Spinal cord (tissue), 10 donors: ENCODE data around the gene FAM25A. TPM values are rescaled to one million over a fixed set of nuclear protein-coding genes. Genes with fewer than 3 reads are reported as not detected.
A peak's percentile ranks its signal among the peaks of the same experiment; 100 is the strongest.
"Not testable (repeated sequence)": the region's sequence is repeated elsewhere in the genome, so short reads cannot be mapped to it uniquely, and the experiment has no call there.

Experiments used
- DNase-seq, 6 donors: peaks; one replicate each; pipeline versions ENCODE4 v3.0.0 to v3.0.0-alpha.2; 2013 to 2015; ENCODE audit warnings: low spot score in 6 of 6, low read depth in 4 of 6
- H3K27ac ChIP-seq: one replicate; pipeline ENCODE4 v1.5.1; 2013; ENCODE audit warnings: low read depth, low read length, control low read depth
- H3K27me3 ChIP-seq: one replicate; pipeline ENCODE4 v1.6.1; 2013; ENCODE audit warnings: low read length; ENCODE audit not compliant: control insufficient read depth, insufficient read depth
- H3K36me3 ChIP-seq: one replicate; pipeline ENCODE4 v1.6.1; 2013; ENCODE audit warnings: low read length; ENCODE audit not compliant: control insufficient read depth, insufficient read depth
- H3K4me1 ChIP-seq: one replicate; pipeline ENCODE4 v1.6.1; 2013; ENCODE audit warnings: low read length; ENCODE audit not compliant: control insufficient read depth, insufficient read depth
- H3K4me3 ChIP-seq: one replicate; pipeline ENCODE4 v1.5.1; 2013; ENCODE audit warnings: low read depth, low read length, control low read depth
- H3K9me3 ChIP-seq: one replicate; pipeline ENCODE4 v1.6.1; 2013; ENCODE audit warnings: low read length; ENCODE audit not compliant: control insufficient read depth, insufficient read depth
- WGBS: methylation state at CpG from one replicate; pipeline ENCODE4 v1.1.5; 2013; ENCODE audit warnings: missing lambda C conversion rate; ENCODE audit not compliant: insufficient coverage; 5-methylcytosine and 5-hydroxymethylcytosine counted together
- long read RNA-seq, 4 donors: transcript quantifications; one replicate each; lab custom pipeline, GENCODE V29; 2026
- polyA plus RNA-seq, 2 donors: library from polyadenylated mRNA; unstranded; fragments of 120-200 nt; gene quantifications; one replicate each; pipeline ENCODE4 v1.2.1, GENCODE V29; 2013; ENCODE audit not compliant: insufficient read length in 2 of 2
- total RNA-seq, 2 donors: library from RNA; depleted of rRNA in 1 of 2; stranded (reverse); fragments of 120-200 nt in 1 of 2; fragments of >200 nt in 1 of 2; gene quantifications; one replicate each; pipeline versions ENCODE4 v1.2.3 to v1.2.4, GENCODE V29; 2013 to 2014
- donor health status: healthy.

Gene FAM25A
- total RNA-seq (not detected), polyA plus RNA-seq (not detected)
- long read RNA-seq, donor 1, result 0 reads
- long read RNA-seq, donor 2, result 0 reads
- long read RNA-seq, donor 3, result 0 reads
- long read RNA-seq, donor 4, result 0 reads

- not testable (repeated sequence) for H3K27ac ChIP-seq, DNase-seq, H3K4me1 ChIP-seq, H3K27me3 ChIP-seq, H3K9me3 ChIP-seq, H3K4me3 ChIP-seq, H3K36me3 ChIP-seq
- 93% methylated on average over 4 of the region's 9 CpGs for WGBS
These were observed at the start of gene FAM25A for GRCh38 chr10:87020056-87020455. Gene FAM25A (plus strand): TSS chr10:87020294. CDS start chr10:87020325, 31 bp downstream.

GRCh38 chr10:86970982-86971231, 49.2 kb upstream of the FAM25A start:
- no peaks in the 10 kb centered on the region for H3K9me3 ChIP-seq
- under 1% methylated on average over 20 of the region's 20 CpGs for WGBS
- peaks cover 22% of the 10 kb centered on the region for H3K27me3 ChIP-seq
- peak overlapping the region; percentile 61 for H3K4me3 ChIP-seq
- H3K27ac ChIP-seq, result peak overlapping the region; percentile 59
- H3K36me3 ChIP-seq, result no peaks in the 10 kb centered on the region
- H3K4me1 ChIP-seq, result peaks cover 61% of the 10 kb centered on the region
- DNase-seq, result no peak

- no peaks in the 10 kb centered on the region for H3K36me3 ChIP-seq
- peaks cover 57% of the 10 kb centered on the region for H3K4me1 ChIP-seq
- DNase-seq, result peak in 2 of 6 donors; percentile 74 to 89
- H3K4me3 ChIP-seq, result peak overlapping the region; percentile 61
- 6% methylated on average over 51 of the region's 66 CpGs for WGBS
- peaks cover 22% of the 10 kb centered on the region for H3K27me3 ChIP-seq
- no peaks in the 10 kb centered on the region for H3K9me3 ChIP-seq
- peak overlapping the region; percentile 59 for H3K27ac ChIP-seq
These were observed 48.7 kb upstream of the FAM25A start for GRCh38 chr10:86971232-86971991.

GRCh38 chr10:86972613-86973380, 47.3 kb upstream of the FAM25A start:
- no peaks in the 10 kb centered on the region for H3K36me3 ChIP-seq
- WGBS, result 89% methylated on average over 9 of the region's 11 CpGs
- peaks cover 43% of the 10 kb centered on the region for H3K4me1 ChIP-seq
- no peak for DNase-seq
- H3K9me3 ChIP-seq, result no peaks in the 10 kb centered on the region
- no peak overlapping the region for H3K4me3 ChIP-seq
- peaks cover 18% of the 10 kb centered on the region for H3K27me3 ChIP-seq
- H3K27ac ChIP-seq, result no peak overlapping the region

- Histone ChIP-seq H3K27me3 (peaks cover 7% of the 10 kb centered on the region), H3K36me3 (no peaks in the 10 kb centered on the region), H3K4me1 (peaks cover 27% of the 10 kb centered on the region), H3K4me3 (no peak overlapping the region), H3K9me3 (no peaks in the 10 kb centered on the region), H3K27ac (no peak overlapping the region)
- no peak for DNase-seq
- WGBS, result 80% methylated on average over 4 of the region's 7 CpGs
These were observed 45.6 kb upstream of the FAM25A start for GRCh38 chr10:86974484-86974883.

- H3K4me3 ChIP-seq, result no peak overlapping the region
- no peaks in the 10 kb centered on the region for H3K36me3 ChIP-seq
- no peak for DNase-seq
- H3K9me3 ChIP-seq, result no peaks in the 10 kb centered on the region
- H3K4me1 ChIP-seq, result peaks cover 13% of the 10 kb centered on the region
- no peaks in the 10 kb centered on the region for H3K27me3 ChIP-seq
- 87% methylated on average over 3 of the region's 5 CpGs for WGBS
- H3K27ac ChIP-seq, result no peak overlapping the region
These were observed 43.6 kb upstream of the FAM25A start for GRCh38 chr10:86976362-86977056.

- not testable (repeated sequence) for H3K36me3 ChIP-seq, H3K4me1 ChIP-seq, H3K27ac ChIP-seq, DNase-seq, H3K4me3 ChIP-seq, H3K9me3 ChIP-seq, H3K27me3 ChIP-seq
- WGBS, result 85% methylated on average over 2 of the region's 3 CpGs
These were observed 41.6 kb upstream of the FAM25A start for GRCh38 chr10:86978457-86978856.

- peaks cover 7% of the 10 kb centered on the region for H3K4me1 ChIP-seq
- H3K9me3 ChIP-seq, result no peaks in the 10 kb centered on the region
- H3K4me3 ChIP-seq, result no peak overlapping the region
- no peaks in the 10 kb centered on the region for H3K27me3 ChIP-seq
- H3K36me3 ChIP-seq, result no peaks in the 10 kb centered on the region
- H3K27ac ChIP-seq, result no peak overlapping the region
- 100% methylated on average over 3 of the region's 4 CpGs for WGBS
- no peak for DNase-seq
These were observed 40.7 kb upstream of the FAM25A start for GRCh38 chr10:86979296-86979818.

GRCh38 chr10:86979977-86980448, 40.1 kb upstream of the FAM25A start:
- H3K9me3 ChIP-seq, result no peaks in the 10 kb centered on the region
- no peak overlapping the region for H3K27ac ChIP-seq
- no peak overlapping the region for H3K4me3 ChIP-seq
- 0% methylated on average over 1 of the region's 3 CpGs for whole genome bisulfite sequencing
- H3K4me1 ChIP-seq, result peaks cover 7% of the 10 kb centered on the region
- H3K27me3 ChIP-seq, result no peaks in the 10 kb centered on the region
- no peak for DNase-seq
- H3K36me3 ChIP-seq, result no peaks in the 10 kb centered on the region
